Kidney glomerular epithelial cell (primary cell): ENCODE data around the gene KCNMA1.

Experiments
- DNase-seq: peaks from one replicate; lab custom pipeline; 2025; lab: John Stamatoyannopoulos, UW

KCNMA1 gene

DNA sequence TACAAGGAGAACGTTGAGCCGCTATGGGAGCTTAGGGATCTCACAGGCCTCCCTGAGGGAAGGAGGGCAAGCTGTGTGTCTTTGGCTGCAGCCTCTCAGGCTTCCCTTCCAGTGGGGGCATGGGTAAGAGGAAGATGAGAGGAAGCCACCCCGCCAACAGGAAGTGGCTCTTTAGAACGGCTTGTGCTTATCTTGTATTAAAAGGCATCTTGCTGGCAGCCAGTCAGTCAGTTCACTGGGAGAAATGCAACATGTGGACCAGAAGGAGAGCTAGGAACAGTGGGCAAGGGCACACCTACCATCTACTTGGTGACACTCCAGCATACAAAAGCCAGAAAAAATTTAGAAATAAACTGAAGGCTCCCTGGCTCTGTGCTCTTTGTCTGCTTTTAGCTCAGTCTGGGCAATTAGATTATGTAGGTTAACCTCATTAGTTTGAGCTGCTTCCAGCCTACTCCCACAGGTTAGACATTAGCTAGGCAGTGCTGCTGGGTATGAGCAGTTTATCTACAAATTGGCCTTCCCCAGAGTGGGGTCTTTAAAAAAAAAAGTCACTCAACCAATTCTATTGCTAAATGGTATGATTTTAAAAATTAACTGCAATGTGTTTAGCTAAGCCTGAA lies 595.9 kb downstream of the KCNMA1 start:
- no peak for DNase-seq

DNA sequence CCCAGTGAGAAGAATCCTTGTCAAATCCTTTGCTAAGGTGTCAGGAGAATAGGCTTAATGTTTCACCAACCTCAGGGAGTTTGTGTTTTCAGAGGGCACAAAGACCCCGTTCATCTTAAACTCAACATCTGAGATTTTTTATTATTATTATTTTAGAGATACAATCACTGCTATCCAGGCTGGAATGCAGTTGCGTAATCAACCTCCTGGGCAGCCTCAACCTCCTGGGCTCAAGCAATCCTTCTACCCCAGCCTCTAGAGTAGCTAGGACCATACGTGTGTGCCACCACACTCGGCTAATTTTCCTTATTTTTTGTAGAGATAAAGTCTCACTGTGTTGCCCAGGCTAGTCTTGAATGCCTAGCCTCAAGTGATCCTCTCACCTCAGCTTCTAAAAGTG lies 599.2 kb downstream of the KCNMA1 start:
- DNase-seq = no peak

DNA sequence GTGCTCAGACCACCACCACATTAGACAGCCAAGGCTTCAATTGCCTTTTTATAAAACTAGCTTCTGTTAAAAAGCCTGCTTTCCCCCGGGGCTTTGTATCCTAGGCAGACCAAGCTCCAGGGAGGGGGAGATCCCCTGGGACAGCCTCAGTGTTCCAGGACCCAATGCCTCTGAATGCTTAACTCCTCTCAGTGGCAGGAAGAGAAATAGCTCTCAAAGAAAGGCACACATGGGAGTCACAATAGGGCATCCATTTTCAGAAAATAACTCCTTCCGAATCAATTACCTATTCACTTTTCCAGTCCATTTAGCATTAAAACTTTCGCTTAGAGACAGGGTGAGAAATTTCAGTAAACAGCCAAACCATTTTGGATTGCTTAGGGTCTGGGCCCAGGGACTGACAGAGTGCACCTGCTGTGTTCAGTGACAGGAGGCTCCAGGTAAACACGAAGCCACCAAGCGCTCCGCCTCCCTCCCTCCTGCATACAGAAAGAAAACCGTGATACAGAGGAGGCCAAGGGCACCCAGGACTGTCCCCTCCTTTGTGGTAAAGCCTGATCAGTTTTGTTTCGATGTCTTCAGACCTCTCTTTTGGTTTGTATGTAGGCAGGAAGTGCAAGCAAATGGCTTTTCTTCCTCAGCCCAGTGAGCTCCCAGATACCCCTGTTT lies 599.7 kb downstream of the KCNMA1 start:
- no peak for DNase-seq

GRCh38 chr10:77036993-77037734 lies 600.4 kb downstream of the KCNMA1 start:
- DNase-seq = no peak

DNA sequence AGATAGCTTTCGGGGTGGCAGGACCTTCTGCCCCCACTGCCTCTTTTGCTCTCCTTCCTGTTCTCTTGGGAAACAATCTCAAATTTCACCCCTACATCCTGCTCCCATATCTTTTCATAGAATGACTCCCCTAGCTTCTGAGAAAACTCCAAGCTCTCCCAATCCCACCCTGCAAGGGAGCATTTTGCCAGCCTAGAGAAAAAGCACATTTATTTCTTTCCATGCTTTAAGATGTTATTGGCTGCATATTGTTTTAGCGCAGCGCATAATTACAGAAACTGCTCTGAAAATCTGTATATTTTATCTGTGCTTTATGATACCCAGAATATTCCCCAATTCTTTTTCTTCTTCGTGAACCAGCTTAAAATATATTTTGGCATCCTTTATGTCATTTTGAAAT lies 601.3 kb downstream of the KCNMA1 start:
- DNase-seq = no peak

DNA sequence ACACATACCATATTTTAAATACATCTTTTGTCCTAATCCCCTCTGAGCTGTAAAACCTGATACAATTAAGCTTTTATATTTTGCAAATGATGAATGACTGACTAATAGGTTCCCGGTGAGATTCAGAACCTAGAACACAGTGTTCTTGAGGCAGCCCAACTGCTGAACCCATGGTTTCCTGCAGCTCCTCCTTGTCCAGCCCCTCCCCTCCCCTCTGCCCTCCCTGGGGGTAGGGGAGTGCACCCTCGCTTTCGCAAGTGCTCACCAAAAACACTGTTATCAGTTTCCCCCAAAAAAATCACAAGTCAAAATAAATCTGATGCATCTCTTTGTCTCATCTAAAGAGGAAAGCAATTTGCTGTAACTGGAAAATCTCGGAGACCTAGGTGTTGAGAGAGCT lies 602.8 kb downstream of the KCNMA1 start:
- DNase-seq = no peak

- no peak for DNase-seq
These were observed 603.4 kb downstream of the KCNMA1 start for GRCh38 chr10:77034240-77034639.

- DNase-seq = no peak
These were observed 605.4 kb downstream of the KCNMA1 start for GRCh38 chr10:77032188-77032570.

DNA sequence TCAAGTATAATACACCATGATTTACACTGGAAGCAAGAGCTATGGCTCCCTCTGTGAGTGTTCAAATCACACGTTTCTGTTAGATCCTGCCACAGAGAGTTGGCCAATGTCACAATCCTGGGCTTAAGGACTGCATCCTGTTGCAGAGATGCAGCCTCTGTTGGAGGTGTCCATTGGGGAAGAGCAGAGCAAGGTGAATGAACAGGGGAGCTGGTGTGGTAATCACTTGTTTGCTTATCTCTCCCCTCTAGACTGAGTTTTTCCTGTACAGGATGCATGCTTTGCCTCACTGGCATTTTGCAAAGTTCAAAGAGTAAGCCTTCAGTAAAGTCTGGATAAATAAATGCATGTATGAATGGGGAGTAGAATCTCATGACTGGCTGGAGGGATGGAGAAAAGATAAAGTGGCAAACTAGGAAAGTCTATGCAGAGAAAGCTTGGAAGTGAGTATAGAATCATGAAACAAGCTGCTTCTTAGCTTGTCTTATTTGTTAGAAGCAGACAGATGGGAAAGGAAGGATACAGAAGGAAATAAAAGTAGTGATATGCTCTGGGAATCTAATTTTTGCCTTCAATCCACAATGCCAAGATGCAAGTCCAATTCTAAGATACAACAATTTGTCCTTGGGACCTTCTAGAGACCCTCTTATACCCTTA lies 605.9 kb downstream of the KCNMA1 start:
- DNase-seq = no peak

- DNase-seq = no peak
These were observed 606.6 kb downstream of the KCNMA1 start for GRCh38 chr10:77030974-77031373.

- peak; percentile 27 for DNase-seq
These were observed 607.6 kb downstream of the KCNMA1 start for GRCh38 chr10:77029777-77030717.

GRCh38 chr10:77028042-77028441 lies 609.6 kb downstream of the KCNMA1 start:
- no peak for DNase-seq

DNA sequence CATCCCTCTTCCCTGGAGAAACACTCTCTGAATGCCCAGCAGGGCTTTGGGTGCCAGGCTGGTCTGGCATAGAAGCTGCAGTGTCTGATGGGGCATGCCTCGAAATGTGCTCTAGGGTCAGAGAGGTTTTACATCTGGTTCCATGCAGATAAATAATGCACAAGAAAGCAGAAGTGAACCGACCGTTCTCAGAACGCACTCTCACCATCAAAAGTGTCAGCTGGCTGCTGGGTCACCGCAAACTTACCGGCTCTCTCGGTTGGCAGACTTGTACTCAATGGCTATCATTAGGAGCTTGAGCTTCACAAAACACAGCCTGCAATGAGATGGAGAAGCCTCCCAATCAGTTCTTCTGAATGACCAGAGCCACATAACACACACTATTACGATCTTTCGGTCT lies 610.0 kb downstream of the KCNMA1 start:
- DNase-seq = no peak

DNA sequence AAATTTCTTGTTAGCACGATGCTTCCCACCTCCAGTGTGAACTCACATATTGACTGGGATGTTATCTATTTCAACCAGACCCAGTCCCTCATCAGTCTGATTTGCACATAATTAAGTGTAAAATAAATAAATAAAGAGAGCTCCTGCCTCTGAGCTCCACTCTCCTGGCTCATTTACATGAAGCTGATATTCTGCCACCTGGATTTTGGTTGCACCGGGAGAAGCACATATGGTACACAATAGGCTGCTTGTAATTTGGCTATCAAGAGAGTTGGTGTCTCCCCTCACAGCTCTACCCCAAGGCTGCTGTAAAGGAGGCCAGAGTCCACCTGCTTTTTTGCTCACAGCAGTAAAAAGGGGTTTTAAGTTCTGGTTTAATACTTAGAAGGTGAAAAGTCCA lies 610.5 kb downstream of the KCNMA1 start:
- DNase-seq = no peak

- DNase-seq = no peak
These were observed 611.5 kb downstream of the KCNMA1 start for GRCh38 chr10:77026148-77026547.

- no peak for DNase-seq
These were observed 613.1 kb downstream of the KCNMA1 start for GRCh38 chr10:77024461-77024860.

DNA sequence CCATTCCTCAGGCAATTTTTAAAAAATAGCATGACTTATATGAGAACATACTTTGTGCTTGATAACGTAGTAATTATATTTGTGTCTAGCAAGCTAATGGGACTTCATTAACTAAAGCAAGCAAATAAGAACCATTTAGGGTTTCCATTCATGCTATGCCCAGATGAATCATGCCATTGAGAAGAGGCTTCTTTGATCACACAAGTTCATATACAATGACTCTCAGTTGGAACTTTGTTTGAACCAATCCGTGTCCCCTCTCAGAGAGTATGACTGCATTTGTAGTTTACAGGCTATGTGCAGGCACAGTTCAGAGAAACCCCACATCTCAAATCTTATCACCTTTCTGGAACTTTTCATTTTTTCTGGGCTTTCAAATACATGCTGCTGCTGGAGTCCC lies 614.2 kb downstream of the KCNMA1 start:
- DNase-seq = no peak

DNA sequence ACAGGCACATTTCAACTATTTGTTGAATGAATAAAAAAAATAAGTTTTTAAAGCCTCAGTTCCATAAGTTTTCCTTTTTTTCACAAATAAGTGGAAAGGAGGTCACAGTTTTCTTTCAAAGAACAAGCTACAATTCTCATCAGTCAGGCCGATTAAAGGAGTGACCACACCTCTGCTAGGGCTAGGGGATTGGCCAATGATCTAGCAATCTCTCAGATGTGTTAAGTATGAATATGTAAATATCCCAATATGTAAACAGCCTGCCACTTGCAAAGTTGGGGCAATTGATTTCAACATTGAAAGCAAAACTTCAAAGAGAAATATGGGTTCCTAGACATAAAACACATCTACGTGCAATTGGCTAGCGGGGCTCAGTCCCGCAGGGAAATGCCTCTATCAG lies 614.9 kb downstream of the KCNMA1 start:
- DNase-seq = no peak

- DNase-seq = no peak
These were observed 615.6 kb downstream of the KCNMA1 start for GRCh38 chr10:77021966-77022490.

GRCh38 chr10:77020426-77021040 lies 617.1 kb downstream of the KCNMA1 start:
- no peak for DNase-seq

DNA sequence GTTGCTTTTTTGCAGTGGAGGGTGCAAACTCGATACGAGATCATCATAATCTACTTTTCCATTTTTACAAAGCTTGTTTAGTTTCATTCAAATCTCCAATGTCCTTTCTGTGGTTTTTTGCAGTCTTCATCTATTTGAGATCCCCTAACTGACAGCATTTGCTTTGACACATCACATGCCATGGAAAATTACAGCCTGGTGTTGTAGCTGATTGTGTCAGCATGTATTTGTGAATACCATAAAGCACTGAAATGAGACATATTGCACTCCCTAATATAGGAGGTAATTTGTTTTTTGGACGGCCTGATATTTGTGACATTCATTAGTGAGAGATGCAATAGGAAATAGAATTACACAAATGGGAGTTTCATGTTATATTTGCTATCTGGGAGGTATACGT lies 620.8 kb downstream of the KCNMA1 start:
- no peak for DNase-seq
